Keratinocyte (primary cell): ENCODE results near the gene SLX4IP.

Source experiments
- EZH2 ChIP-seq: IDR thresholded peaks from one replicate; pipeline ENCODE4 v1.6.1; 2012; ENCODE audit warnings: inconsistent platforms, mild to moderate bottlenecking, low read length, moderate library complexity
- TF ChIP-seq, protein P1 (sequence below), 3 experiments: IDR thresholded peaks in 1 of 3; conservative IDR thresholded peaks in 1 of 3; optimal IDR thresholded peaks in 1 of 3; 2 replicates in 2 of 3; 3 replicates in 1 of 3; pipeline versions ENCODE3 to v1.5.1; 2011; ENCODE audit warnings: low read length in 3 of 3, mild to moderate bottlenecking in 3 of 3, moderate library complexity in 2 of 3, control low read depth in 1 of 3, inconsistent platforms in 1 of 3; ENCODE audit not compliant: insufficient read depth in 2 of 3; ENCODE audit errors: extremely low read depth in 1 of 3

DNA sequence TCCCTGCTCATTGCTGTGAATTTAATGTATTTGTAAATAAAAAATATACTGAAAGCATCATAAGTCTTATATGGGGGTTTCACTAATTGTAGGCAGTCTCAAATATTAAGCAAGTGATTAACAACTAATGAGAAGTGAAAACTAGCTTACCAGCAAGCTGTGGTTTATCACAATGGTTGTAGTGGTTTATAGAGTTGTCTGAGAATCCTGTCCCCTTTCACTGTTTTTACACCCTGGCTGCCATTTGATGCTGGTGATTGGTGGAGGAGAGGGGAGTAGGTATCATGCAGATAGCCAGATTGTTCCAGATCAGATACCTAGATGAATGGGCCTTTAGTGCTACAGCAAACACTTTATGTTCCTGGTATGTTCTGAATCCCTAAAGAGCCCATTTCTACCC, 7.1 kb upstream of the SLX4IP start:
- TF ChIP-seq, protein P1, sequence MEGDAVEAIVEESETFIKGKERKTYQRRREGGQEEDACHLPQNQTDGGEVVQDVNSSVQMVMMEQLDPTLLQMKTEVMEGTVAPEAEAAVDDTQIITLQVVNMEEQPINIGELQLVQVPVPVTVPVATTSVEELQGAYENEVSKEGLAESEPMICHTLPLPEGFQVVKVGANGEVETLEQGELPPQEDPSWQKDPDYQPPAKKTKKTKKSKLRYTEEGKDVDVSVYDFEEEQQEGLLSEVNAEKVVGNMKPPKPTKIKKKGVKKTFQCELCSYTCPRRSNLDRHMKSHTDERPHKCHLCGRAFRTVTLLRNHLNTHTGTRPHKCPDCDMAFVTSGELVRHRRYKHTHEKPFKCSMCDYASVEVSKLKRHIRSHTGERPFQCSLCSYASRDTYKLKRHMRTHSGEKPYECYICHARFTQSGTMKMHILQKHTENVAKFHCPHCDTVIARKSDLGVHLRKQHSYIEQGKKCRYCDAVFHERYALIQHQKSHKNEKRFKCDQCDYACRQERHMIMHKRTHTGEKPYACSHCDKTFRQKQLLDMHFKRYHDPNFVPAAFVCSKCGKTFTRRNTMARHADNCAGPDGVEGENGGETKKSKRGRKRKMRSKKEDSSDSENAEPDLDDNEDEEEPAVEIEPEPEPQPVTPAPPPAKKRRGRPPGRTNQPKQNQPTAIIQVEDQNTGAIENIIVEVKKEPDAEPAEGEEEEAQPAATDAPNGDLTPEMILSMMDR (optimal IDR thresholded peaks at IDR 0.05 in 1 of 3, IDR thresholded peaks at IDR 0.05 in 1 of 3, conservative IDR thresholded peaks at IDR 0.05 in 1 of 3; ENCODE audit: extremely low read depth in 1 of 3, insufficient read depth in 2 of 3, low read length in 3 of 3): no peak
- no peak for TF ChIP-seq EZH2
